Eye (tissue), 1 donor: ENCODE data around the gene KCNIP1.
A peak's percentile ranks its signal among the peaks of the same experiment; 100 is the strongest.

Experiments
- DNase-seq: peaks from one replicate; pipeline ENCODE4 v3.0.0-alpha.2; 2015

Gene KCNIP1

DNA sequence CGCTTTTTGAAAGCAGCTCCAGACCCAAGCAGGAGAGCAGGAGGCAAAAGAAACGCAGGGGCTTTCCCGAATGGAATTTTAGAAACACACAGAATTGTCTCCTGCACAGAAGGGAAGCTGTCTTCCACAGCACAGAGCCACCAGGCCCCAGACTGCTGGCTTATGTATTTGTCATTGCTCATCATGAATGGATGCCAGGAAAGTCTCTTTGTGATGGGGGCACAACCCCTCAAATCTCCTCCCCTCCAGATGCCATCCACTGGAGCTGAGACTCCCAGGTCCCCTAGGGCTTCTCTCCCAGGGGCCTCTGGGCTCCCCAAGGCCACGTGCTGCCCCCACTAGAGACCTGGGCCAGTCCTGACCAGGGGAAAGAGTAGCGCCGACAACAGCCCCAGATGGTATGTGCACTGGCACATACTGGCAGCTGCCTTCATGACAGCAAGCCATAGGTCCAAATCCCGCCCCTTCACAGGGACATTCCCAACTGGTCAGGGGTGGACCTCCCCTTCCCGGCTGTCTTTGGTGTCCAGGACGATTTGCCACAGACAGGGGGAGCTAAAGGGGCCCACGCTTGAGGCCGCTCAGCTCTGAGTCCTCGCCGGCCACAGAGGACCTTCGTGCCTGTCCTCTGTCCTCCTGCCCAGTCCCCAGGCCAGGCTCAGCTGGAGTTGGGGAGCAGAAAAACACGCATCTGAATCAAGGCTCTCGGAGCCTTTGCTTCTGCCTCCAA lies 127.8 kb downstream of the KCNIP1 start:
- DNase-seq: peak; percentile 61

DNA sequence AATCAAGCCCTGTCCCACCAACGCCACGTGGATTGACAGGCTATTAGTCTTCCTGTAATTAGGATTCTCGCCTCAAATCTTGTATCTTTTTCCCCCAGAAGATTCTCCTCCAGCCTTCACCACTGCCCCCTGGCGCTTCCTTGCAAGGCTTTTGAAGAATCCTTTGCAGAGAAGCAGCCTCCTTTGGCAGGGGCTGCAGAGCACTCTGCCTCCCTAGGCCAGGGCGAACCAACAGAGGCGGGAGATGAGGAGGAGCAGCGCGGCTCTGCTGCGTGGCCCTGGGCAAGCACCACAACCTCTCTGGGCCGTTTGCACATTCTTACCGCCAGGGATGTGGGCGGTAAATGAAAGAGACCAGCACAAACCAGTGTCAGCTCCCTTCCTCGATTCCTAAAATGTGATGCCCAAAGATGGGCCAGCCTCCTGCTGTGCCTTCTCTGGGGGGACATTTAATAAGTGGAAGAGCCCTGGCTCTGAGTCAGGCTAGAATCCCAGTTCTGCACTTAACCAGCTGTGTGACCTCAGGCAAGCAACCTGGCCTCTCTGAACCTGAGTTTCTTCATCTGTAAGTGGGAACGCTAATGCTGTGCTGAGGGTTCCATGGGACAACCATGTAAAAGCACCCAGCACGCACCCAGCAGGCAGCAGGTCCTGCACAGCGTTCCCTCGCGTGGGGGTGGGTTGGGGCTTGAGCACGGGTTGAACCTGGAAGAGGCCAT lies 128.6 kb downstream of the KCNIP1 start:
- DNase-seq: no peak

DNA sequence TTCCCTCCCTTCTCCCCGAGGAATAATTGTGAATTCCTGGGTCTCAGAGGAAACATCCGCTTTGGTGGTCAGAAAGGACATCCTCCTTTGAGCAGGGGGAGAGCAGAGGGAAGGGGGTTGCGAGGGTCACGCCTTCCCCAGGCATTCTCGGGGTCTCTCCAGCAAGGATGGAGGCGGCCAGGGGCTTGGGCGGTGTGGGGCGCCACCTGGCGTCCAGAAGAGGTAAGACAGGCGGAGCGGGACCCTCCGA lies 129.1 kb downstream of the KCNIP1 start:
- no peak for DNase-seq

DNA sequence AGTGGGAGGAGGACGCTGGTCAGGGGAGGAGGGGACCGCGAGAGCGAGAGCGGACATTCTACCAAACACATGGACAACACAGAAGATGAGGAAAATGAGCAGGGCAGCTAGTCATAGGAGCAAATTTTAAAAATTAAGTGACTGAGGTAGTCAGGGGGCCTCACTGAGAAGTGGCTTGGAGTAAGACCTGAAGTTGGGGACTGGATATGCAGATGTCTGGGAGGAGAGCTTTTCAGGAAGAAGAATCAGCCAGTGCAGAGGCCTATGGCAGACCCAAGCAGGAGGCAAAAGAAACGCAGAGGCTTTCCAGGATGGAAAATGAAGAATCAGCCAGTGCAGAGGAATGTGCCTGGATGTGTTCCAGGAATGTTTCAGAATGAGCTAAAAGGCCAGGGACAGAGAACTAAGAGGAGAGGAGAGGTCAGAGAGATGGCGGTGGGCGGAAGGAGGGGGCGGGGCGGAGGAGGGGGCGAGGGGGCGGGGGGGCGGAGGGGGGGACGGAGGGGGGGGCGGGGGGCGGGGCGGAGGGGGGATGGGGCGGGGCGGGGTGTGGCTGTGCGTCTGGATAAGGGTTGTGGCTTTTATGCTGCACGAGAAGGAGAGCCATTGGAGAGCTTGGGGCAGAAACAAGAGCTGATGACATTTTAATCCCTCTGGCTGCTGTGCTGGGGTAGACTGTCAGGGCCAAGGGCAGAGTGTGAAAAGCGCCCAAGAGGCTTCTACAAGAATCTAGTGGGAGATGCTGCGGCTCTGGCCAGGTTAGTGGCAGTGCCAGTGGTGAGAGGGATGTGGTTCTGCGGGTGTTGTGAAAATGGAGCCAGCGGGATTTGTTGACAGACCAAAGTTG lies 129.6 kb downstream of the KCNIP1 start:
- peak; percentile 96 for DNase-seq

DNA sequence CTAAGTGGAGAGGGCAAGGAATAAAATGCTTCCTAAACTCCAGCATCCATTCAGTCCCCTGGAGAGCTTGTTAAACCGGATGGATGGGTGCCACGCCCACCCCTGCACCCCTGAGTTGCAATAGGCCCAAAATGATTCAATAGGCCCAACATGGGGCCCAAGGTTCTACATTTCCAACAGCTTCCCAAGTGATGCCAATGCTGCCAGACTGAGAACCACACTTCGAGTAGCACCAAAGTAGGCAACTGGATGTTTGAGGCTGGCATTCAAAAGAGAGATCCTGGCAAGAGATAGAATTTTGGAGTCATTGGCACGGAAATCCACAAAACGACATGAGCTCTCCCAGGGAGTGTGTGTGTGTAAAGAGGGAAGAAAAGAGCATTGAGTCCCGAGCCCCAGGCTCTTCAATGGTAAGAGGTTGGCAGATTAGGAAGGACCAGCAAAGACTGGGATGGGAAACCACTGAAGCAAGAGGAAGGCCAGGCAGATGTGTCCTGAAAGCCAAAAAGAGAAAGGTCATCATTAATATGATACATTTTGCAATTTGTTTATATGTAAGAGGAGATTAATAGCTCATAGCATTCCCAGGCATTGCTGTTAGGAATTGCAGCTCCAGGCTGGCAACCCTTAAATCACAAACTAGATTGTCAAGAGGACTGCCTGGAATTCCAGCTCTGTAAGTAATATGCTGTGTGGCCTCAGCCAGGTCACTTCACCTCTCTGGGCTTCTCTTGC lies 130.6 kb downstream of the KCNIP1 start:
- no peak for DNase-seq

DNA sequence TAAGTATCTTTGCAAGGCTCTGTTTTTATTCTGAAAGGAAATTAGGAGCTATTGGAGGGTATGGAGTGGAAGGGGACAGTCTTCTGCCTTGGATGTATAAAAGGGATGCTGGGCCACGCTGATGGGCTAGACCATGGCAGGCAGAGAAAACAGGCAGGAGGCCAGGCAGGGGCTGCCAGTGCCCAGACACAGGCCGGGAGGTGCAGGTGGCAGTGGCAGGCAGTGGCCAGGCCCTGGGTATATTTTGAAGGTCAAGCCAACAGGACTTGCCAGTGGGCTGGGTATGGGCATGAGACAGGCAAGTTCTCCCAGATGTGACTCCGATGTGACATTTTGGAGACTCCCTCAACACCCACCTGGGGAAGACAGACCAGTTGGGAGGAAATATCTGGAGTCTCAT lies 131.9 kb downstream of the KCNIP1 start:
- DNase-seq: no peak

DNA sequence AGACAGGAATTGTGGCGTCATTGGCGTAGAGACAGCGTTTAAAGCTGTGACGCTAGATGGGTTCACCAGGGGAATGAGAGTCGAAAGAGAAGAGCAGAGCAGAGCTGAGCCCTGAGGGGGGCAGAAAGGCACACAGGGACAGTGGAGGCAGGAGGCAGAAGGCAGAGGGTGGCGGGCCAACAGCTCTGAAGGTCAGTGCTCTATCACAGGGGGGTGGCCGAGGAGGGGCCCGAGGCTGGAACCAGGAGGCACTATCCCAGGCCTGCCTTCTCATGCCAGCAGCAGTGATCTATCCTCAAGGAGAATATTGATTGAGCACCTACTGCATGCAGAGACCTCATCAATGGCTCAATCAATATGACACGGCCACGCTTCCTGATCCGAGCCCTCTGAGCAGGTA lies 132.4 kb downstream of the KCNIP1 start:
- no peak for DNase-seq

DNA sequence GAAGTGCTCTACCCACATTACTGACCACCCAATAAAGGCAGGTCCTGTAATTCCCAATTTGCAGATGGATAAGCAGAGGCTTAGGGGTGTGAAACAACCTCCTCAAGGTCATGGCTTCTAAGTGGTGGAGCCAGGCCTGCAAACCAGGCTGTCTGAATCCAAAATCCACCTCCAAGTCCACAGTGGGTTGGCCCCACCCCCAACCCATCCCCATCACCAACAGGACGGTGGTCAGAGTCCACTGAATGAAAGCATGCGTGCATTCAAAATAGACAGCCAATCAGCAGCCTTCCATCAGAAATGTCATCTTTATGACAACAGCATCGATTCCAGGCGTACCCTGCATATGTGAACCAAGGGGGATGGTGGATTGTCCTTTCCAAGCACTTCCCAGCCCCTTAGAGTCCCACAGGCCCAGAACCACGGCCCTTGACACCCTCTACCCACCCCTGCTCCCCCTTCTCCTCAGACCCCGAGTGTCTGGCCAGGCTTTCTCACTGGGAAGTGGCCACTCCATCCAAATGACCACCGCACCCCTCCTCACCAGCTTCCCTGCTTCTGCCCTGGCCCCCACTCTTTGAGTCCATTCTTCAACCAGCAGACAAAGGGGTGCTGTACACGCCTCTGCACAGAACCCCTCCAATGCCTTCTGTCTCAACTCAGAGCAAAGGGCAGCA lies 133.1 kb downstream of the KCNIP1 start:
- DNase-seq: no peak

DNA sequence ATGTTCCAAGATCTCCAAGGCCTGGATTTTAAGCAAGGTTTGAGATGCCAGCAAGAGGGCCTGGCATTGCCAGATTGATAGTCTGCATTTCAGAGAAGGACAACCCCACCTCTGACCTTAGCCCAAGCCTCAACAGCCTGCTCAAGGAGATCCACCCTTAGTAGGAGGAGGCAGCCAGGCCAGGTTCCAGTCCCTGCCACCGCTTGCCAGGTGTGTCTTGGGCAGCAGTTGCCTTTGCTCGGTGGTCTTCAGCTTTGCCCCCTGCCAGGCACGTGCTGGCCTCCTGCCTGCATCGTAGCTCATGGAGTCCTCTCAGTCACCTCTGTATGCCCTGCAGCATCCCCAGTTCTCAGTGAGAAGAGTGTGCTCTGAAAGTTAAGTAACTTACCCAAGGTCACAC lies 134.2 kb downstream of the KCNIP1 start:
- DNase-seq: no peak

DNA sequence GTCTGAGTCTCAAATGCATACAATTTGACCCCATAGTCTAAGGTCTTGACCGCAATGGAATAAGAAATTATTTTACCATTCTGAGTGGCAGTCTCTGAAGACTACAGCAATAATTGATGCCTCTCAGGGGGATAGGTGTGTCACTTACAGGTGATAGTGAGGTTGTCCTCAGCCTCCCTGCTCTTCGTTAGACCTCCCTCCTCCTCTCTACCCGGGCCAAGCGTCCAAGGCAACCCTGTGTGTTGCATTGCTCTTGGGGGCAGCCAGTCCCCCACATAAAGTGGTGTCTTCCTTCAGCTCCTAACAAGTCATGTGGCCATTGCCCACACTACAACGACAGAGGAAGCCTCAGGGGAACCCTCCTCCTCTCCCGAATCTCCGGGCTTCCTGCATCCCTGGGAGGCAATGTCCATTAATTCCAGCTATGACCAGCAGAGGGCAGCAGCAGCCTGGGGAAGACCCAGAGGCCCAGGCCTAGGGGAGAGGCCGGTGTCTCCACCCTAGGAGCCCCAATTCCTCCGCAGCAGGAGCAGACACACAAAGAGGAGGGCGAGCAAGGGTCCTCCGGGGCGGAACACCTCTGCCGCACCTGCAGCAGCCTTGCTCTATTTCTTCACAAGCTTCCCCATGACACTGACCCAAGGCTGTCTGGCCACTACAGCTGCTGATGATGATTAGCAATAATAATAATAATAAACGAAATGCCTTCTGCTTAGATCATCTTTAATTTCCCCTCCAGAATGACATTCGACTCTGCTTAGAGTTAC lies 134.8 kb downstream of the KCNIP1 start:
- peak; percentile 91 for DNase-seq

DNA sequence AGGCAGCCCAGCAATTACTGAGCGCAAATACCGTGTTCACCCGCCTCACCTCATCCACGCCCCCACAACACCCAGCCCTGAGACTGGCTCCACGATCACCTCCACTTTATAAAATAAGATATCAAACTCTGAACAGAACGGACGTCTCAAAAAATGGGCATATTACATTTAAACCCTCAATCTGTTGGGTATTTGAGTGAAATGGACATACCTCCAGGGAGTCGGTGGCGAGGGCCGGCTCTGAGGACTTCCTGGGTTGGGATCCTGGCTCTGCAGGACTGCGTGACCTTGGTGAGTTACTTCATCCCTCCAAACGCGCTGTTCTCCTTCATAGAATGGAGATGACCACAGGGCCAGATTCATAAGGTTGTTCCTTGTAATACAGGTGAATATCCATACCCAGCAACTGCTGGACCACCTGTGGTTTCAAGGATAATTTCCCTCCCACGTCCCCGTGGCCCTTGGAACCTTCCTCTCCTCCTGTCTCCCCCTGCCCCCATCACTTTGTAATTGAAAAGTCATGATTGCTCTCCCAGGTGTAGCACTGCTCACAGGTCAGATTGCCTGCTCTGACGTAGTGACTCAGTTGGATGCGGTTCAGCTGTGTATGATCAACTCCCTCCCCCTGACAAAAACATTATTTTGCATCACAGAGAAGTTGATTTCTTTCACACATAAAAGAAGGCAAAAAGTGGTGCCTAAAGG lies 135.6 kb downstream of the KCNIP1 start:
- DNase-seq: no peak

DNA sequence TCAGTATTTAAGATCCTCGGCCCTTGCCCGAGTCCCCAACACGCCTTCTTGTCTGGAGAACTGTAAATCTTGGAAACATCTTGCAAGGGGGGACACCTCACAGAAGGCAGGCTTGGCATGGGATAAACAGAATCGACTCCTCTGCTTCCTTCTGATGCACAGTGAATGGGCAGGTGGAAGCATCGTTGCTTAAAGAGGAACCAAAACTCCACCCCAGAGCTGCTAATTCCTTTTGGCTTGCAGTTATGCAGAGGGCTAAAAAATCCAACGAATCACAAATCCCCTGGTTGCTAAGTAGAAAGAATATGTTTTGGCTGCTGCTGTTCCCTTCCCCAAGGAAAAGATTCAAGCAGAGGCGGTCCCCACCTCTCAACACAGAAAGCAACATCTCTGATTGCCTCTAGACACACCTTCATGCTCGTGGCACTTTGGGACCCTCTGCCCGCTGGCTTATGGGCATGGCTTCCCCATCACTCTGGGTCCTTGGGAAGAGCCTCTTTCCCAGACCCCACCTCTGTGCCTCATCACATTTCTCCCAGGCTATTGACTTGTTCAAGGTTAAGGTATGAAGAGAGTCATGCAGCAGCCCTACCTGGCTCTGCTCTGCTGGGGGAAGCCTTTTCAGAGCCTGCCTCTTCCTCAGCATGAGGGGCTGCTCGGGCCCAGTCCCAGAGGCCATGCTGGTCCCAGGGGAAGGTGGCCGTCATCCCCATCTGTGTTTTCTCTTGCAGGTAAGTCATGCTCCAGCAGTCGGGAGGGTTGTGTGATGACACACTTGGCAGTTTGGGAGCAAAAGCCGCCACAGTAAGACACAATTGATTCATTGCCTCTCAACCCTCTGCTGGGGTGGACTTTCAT lies 137.1 kb downstream of the KCNIP1 start:
- no peak for DNase-seq

DNA sequence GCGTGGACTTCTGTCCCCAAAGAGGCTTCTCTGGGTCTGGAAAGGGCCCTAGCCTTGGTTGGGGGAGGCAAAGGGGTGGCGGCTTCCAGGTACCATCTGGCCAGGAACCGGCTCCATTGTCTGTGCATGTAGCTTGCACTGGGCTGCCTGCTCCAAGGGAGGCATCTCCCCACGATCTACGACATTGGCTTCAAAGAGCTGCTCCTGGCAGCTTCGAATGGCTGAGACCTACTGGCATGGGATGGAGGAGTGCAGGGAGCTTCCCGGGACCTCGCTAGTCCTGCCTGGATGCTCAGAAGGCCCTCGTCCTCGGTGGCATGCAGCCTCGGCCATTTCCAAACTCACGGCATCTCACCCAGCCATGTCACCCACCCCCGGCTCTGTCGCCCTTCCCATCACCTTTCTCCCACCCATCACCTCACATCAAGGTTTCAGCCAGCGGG lies 137.8 kb downstream of the KCNIP1 start:
- DNase-seq: no peak

DNA sequence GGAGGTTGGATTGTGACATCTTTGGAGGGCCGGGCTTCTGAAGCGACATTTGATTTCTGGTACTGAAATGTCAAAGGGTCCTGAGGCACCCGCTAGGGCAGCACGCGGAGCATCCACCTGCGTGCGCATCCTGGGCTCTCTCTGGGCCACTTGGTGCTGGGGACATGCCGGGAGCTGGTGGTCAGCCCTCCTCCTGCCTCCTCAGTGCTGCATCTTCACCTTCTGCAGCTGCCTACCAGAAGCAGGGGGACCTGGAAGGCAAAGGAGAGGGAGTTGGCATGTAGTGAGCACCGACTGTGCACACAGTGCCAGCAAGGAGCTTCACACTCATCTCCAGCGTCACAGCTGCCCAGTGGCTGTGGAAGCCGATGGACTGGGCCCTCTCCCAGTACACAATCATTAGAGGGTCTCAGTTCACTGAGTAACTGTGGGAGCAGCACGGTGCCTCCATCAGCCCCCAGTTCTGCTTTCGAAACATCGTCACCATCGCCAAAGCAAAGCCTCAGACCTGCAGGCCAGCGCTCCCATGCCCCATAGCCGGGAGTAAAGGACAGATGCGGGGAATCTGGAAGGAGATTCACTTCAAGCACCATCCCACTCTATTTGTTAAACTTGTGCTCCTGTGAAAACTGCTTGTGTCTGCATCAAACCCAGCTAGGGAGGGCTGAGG lies 138.4 kb downstream of the KCNIP1 start:
- no peak for DNase-seq

DNA sequence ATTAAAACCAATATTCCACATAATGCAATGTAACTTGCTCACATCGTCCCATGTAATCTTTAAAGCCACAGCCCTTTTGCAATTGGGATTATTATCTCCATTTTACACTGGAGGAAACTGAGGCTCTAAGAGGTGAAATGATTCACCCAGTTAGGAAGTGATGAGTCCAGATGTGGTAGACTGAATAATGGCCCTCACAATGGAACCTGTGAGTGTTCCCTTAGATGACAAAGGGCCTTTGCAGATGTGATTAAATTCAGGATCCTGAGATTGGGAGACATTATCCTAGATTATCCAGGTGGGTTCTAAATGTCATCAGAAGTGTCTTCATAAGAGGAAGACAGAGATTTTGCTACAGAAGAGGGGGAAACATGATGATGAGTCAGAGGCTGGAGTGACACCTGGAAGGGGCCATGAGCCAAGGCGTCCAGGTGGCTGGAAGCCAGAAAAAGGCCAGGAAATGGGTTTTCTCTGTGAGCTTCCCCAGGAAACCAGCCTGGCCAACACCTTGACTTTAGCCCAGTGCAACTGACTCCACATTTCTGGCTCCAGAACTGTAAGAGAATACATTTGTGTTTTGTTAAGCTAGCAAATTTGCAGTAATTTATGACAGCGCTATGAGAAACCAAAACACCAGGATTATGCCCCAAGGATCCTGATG lies 139.1 kb downstream of the KCNIP1 start:
- no peak for DNase-seq

DNA sequence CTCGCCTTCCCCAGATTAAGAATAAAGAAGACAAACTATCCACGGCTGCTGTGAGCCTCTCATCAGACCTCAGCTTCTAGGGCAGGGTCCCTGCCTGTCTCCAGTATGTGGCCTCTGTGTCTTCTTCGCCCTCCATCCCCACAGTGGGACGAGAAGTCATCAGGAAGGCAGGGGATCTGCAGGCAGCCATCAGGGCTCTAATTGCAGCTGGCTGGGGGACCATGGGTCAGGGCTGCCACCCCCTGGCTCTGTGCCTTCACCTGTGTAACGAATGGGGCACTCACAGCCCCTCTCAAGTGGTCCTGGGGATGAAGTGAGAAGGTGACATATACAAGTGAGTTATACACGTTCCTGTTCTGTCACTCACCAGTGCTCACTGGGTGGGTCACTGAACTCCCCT lies 139.8 kb downstream of the KCNIP1 start:
- no peak for DNase-seq

DNA sequence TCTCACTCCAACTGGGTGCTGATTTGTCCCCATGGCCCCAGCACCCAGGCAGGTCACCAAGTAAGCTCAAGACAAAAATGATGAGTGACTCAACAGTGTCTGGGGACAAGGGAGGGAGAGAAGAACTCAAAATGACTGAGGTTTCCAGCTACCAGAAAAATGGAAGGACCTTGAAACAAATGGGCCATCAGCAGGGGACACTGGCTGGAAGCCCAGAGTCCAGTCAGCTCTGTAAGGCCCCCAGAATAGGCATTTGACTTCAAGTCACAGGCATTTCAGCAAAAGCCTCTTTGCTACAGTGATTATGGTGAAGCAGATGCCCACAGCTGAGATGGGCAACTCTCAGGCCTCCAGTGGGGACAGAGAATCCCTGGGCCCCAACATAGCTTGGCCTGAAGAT lies 140.7 kb downstream of the KCNIP1 start:
- DNase-seq: no peak

DNA sequence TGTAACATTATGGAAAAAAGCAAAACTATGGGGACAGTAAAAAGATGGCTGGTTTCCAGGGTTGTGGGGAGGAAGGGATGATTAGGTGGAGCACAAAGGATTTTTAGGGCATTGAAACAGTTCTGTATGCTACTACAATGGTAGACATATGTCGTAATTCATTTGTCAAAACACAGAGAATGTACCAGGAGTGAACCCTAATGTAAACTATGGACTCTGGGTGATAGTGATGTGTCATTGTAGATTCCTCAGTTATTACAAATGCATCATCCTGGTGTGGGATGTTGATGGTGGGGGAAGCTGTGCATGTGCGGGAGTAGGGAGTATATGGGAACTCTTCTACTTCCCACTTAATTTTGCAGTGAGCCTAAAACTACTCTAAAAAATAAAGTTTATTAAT lies 144.7 kb downstream of the KCNIP1 start:
- no peak for DNase-seq

DNA sequence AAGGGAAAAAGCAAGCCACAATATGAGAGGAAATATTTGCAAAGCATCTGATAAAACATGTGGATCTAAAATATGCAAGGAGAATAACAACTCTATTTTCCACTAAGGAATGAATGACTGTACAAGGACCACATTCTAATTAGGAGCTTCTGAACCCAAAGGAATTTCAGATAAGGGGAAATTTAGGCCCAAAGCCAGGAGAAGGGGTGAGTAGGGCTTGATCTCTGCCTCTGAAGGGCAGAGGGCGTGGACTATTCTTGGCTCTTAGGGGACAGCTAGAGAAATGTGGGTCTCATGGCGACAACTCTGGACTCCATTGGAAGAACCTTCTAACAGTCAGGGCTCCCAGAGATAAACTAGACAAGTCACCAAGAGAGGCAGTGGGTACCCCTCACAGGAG lies 147.0 kb downstream of the KCNIP1 start:
- no peak for DNase-seq
